ENCODE measurements around the gene PARP8. TPM values are rescaled to one million over a fixed set of nuclear protein-coding genes. Genes with fewer than 3 reads are reported as not detected.
A peak's percentile ranks its signal among the peaks of the same experiment; 100 is the strongest.

PARP8 gene
- total and polyA plus RNA-seq, 9 donors: 4.4 to 21.4 (median 18.4) TPM

DNA sequence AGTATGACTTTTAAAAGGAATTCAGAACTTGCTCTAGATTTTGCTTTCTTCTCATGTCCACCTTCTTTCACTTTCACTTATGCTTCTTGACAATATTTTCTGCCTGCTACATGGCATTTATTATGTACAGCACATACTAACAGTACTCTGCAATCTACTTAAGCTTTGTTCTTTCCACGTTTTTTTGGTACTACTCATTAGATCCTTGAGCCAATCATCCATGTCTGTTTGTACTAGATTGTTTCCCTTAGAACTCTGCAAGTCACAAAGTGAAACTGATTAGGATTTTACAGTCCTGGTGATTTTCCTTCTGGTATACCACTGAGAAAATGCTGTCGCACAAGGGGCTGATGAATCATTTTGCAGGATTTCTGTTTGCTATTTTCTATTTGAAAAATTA, 78.3 kb downstream of the PARP8 start:
- Histone ChIP-seq H3K4me1 (ENCODE audit: insufficient read depth) (peaks cover 2% of the 10 kb centered on the region), H3K27me3 (no peaks in the 10 kb centered on the region), H3K4me3 (peak overlapping the region; percentile 11), H3K36me3 (no peaks in the 10 kb centered on the region), H3K9me3 (no peaks in the 10 kb centered on the region), H3K27ac (peak overlapping the region in 1 of 2 donors; percentile 32)
- no peak for DNase-seq
- 5 to 7% (median 5%) methylated on average over 2 of the region's 2 CpGs for WGBS, 3 donors
- TF ChIP-seq CTCF (IDR thresholded peaks at IDR 0.05) (no peak), POLR2A (IDR thresholded peaks at IDR 0.05) (no peak), EP300 (IDR thresholded peaks at IDR 0.05) (no peak)
- intact Hi-C loops (cut with DNase I): no loop called here

DNA sequence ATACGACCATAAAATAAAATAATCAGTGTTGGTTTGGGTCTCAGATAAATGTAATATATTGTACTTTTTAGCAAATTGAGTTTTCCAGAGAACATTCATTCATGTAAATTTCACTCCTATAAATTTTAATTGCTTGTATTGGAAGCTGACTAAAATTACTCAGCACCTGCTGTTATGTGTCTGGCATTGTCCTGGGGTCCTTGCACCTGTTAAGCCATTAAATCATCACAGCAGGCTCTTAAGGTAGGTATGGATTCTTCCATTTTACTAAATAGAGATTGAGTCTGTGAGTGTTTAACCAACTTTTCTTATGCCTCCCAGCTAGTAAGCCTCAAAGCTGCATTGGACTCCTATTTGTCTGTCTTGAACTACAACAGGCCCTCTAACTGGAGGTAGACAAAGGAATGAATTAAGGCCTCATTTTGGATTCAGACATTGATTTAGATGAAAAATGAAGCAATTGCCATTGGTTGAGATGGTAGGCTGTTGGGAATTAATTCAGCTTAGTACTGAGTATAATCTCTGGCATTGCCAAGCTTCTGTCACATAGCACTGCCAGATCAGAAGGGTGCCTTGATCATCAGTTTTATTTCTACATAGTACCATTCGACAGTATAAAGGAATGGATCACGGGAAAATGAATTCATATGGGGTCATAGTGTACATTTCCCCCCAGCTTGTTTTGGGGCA, 78.9 kb downstream of the PARP8 start:
- 67 to 71% (median 70%) methylated on average over 3 of the region's 3 CpGs for WGBS, 3 donors
- no peaks in the 10 kb centered on the region for H3K27me3 ChIP-seq
- TF ChIP-seq CTCF (IDR thresholded peaks at IDR 0.05) (no peak), EP300 (IDR thresholded peaks at IDR 0.05) (no peak), POLR2A (IDR thresholded peaks at IDR 0.05) (no peak)
- H3K4me3 ChIP-seq: peak overlapping the region; percentile 11
- DNase-seq: no peak
- H3K27ac ChIP-seq: no peak overlapping the region
- intact Hi-C loops (cut with DNase I): no loop called here
- no peaks in the 10 kb centered on the region for H3K9me3 ChIP-seq
- no peaks in the 10 kb centered on the region for H3K36me3 ChIP-seq
- H3K4me1 ChIP-seq (ENCODE audit: insufficient read depth): peaks cover 2% of the 10 kb centered on the region

DNA sequence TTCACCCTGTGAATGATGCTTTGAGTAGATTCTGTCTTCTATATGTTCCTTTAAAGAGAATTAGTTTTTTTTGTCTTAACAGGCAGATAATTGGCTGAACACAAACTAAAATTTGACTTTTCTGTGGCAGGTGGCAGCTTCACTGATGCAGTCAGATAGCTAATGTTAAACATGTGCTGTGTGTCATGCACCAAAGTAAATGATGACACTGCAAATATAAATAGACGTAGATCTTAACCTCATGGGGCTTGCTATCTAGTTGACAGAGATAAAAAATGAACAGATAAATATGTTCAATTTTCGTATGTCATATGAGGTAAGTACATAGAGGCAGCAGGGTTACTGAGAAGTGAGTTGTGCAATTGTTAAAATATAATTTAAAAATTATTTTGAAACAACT, 82.7 kb downstream of the PARP8 start:
- DNase-seq: no peak
- Histone ChIP-seq H3K27ac (no peak overlapping the region), H3K4me3 (no peak overlapping the region), H3K4me1 (ENCODE audit: insufficient read depth) (peaks cover 2% of the 10 kb centered on the region), H3K36me3 (no peaks in the 10 kb centered on the region), H3K9me3 (no peaks in the 10 kb centered on the region), H3K27me3 (no peaks in the 10 kb centered on the region)
- intact Hi-C loops (cut with DNase I): no loop called here
- TF ChIP-seq POLR2A (IDR thresholded peaks at IDR 0.05): no peak
- no peak for TF ChIP-seq EP300 (IDR thresholded peaks at IDR 0.05)
- no peak for TF ChIP-seq CTCF (IDR thresholded peaks at IDR 0.05)
- 83 to 86% (median 85%) methylated on average over 2 of the region's 2 CpGs for WGBS, 3 donors

DNA sequence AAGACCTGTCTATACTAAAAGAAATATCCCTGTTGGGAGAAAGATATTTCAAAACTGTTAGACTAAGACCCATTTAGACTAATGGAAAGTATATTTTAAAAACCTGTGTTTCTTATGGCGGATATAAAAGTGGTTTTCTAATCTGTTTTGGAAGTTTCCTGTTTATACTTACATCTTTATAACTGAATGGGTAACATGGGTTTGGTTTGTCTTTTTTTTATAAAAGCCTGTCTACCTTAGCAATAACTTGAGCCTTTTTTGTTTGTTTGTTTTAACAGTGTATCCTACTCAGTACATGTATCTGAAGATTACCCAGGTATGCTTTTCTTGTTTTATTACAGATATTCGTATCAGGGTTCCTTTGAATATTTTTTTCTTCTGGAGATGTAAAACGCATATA, 83.4 kb downstream of the PARP8 start:
- no peaks in the 10 kb centered on the region for H3K36me3 ChIP-seq
- H3K27me3 ChIP-seq: no peaks in the 10 kb centered on the region
- TF ChIP-seq EP300 (IDR thresholded peaks at IDR 0.05) (no peak), POLR2A (IDR thresholded peaks at IDR 0.05) (no peak)
- no peak for DNase-seq
- no peaks in the 10 kb centered on the region for H3K9me3 ChIP-seq
- H3K27ac ChIP-seq: no peak overlapping the region
- 86 to 90% (median 89%) methylated on average over 3 of the region's 3 CpGs for WGBS, 3 donors
- intact Hi-C loops (cut with DNase I): no loop called here
- H3K4me3 ChIP-seq: no peak overlapping the region
- H3K4me1 ChIP-seq (ENCODE audit: insufficient read depth): peaks cover 2% of the 10 kb centered on the region

- intact Hi-C loops (cut with DNase I): no loop called here
- no peaks in the 10 kb centered on the region for H3K27me3 ChIP-seq
- no peak overlapping the region for H3K27ac ChIP-seq
- H3K4me1 ChIP-seq (ENCODE audit: insufficient read depth): no peaks in the 10 kb centered on the region
- TF ChIP-seq CTCF (IDR thresholded peaks at IDR 0.05) (peak; percentile 20 to 46 (median 40)), POLR2A (IDR thresholded peaks at IDR 0.05) (no peak)
- H3K9me3 ChIP-seq: no peaks in the 10 kb centered on the region
- DNase-seq: peak in 2 of 5 donors; percentile 11 to 20
- no peaks in the 10 kb centered on the region for H3K36me3 ChIP-seq
- H3K4me3 ChIP-seq: no peak overlapping the region
- 69 to 70% (median 70%) methylated on average over 5 of the region's 5 CpGs for WGBS, 3 donors
Observed at GRCh38 chr5:50751064-50751657, 84.7 kb downstream of the PARP8 start.

Data from ovary (tissue), 9 donors.